OCI-LY3 (cell line): ENCODE data around the gene FZD10.

Experiments
- H2AFZ ChIP-seq: fragments of 200-600, 300-600 bp; shearing (Covaris generic); 2 replicates; pipeline ENCODE4 v1.6.0; 2014; ENCODE audit warnings: antibody characterized with exemption, low read depth, low read length
- H3K27ac ChIP-seq: fragments of 200-600, 300-600 bp; sonication (generic); 2 replicates; pipeline ENCODE4 v1.5.1; 2014; ENCODE audit warnings: mild to moderate bottlenecking, low read length, moderate library complexity, mixed read lengths
- H3K27me3 ChIP-seq: fragments of 200-600, 300-600 bp; sonication (generic); 2 replicates; pipeline ENCODE4 v1.6.1; 2014; ENCODE audit warnings: low read depth, low read length, mixed read lengths
- H3K36me3 ChIP-seq: fragments of 200-600, 300-600 bp; sonication (generic); replicated peaks from 2 replicates; pipeline ENCODE3; 2014; ENCODE audit warnings: low read depth, low read length, mixed read lengths
- H3K4me1 ChIP-seq: fragments of 300-600, 200-600 bp; sonication (generic); 2 replicates; pipeline ENCODE4 v1.6.1; 2014; ENCODE audit warnings: low read length, mixed read lengths
- H3K4me2 ChIP-seq: fragments of 200-600, 300-600 bp; sonication (generic); 2 replicates; pipeline ENCODE4 v1.6.1; 2014; ENCODE audit warnings: low read length, mixed read lengths
- H3K4me3 ChIP-seq: fragments of 300-600, 200-600 bp; sonication (generic); 2 replicates; pipeline ENCODE4 v1.5.1; 2014; ENCODE audit warnings: antibody characterized with exemption, mild to moderate bottlenecking, low read length, moderate library complexity
- H3K79me2 ChIP-seq: fragments of 300-600, 200-600 bp; shearing (Covaris generic); 2 replicates; pipeline ENCODE4 v1.6.1; 2014; ENCODE audit warnings: mild to moderate bottlenecking, low read length, mixed read lengths
- H3K9ac ChIP-seq: fragments of 300-600, 200-600 bp; shearing (Covaris generic); 2 replicates; pipeline ENCODE4 v1.6.0; 2014; ENCODE audit warnings: mild to moderate bottlenecking, low read length, moderate library complexity
- H3K9me3 ChIP-seq: fragments of 200-600, 300-600 bp; shearing (Covaris generic); 2 replicates; pipeline ENCODE4 v1.6.1; 2014; ENCODE audit warnings: low read length, mixed read lengths; ENCODE audit not compliant: insufficient read depth
- H4K20me1 ChIP-seq: fragments of 200-600, 300-600 bp; sonication (generic); 2 replicates; pipeline ENCODE4 v1.6.1; 2016; ENCODE audit warnings: low read length, mixed read lengths; ENCODE audit not compliant: insufficient read depth
- CTCF ChIP-seq: fragments of 200-600, 300-600 bp; sonication (generic); IDR thresholded peaks from 2 replicates; pipeline ENCODE4 v1.5.1; 2014; ENCODE audit warnings: antibody characterized with exemption, low read length, low read depth
- EZH2phosphoT487 ChIP-seq: fragments of 200-600 bp; shearing (Covaris generic); IDR thresholded peaks from 2 replicates; pipeline ENCODE4 v1.6.1; 2018; ENCODE audit warnings: antibody characterized with exemption, mixed run types, low read depth

Gene FZD10

GRCh38 chr12:130198663-130199060, 36.4 kb downstream of the FZD10 start:
- H3K36me3 ChIP-seq = no peaks in the 10 kb centered on the region
- no peaks in the 10 kb centered on the region for H3K27me3 ChIP-seq
- no peaks in the 10 kb centered on the region for H4K20me1 ChIP-seq
- no peaks in the 10 kb centered on the region for H3K4me1 ChIP-seq
- no peak overlapping the region for H3K4me2 ChIP-seq
- no peaks in the 10 kb centered on the region for H3K9me3 ChIP-seq
- no peak overlapping the region for H2AFZ ChIP-seq
- H3K4me3 ChIP-seq = no peak overlapping the region
- no peak for TF ChIP-seq CTCF
- no peak for TF ChIP-seq EZH2phosphoT487
- no peak overlapping the region for H3K27ac ChIP-seq
- no peak overlapping the region for H3K9ac ChIP-seq
- no peaks in the 10 kb centered on the region for H3K79me2 ChIP-seq

- no peak overlapping the region for H3K27ac ChIP-seq
- no peaks in the 10 kb centered on the region for H4K20me1 ChIP-seq
- H3K79me2 ChIP-seq = no peaks in the 10 kb centered on the region
- H3K36me3 ChIP-seq = no peaks in the 10 kb centered on the region
- H3K4me2 ChIP-seq = no peak overlapping the region
- TF ChIP-seq CTCF (no peak), EZH2phosphoT487 (no peak)
- H3K9me3 ChIP-seq = no peaks in the 10 kb centered on the region
- no peak overlapping the region for H2AFZ ChIP-seq
- H3K4me1 ChIP-seq = no peaks in the 10 kb centered on the region
- no peak overlapping the region for H3K4me3 ChIP-seq
- no peak overlapping the region for H3K9ac ChIP-seq
- H3K27me3 ChIP-seq = no peaks in the 10 kb centered on the region
Observed at GRCh38 chr12:130199581-130200390, 37.5 kb downstream of the FZD10 start.

GRCh38 chr12:130200445-130200844, 38.2 kb downstream of the FZD10 start:
- no peaks in the 10 kb centered on the region for H3K4me1 ChIP-seq
- no peaks in the 10 kb centered on the region for H3K79me2 ChIP-seq
- no peak for TF ChIP-seq CTCF
- TF ChIP-seq EZH2phosphoT487 = no peak
- no peak overlapping the region for H3K27ac ChIP-seq
- no peaks in the 10 kb centered on the region for H3K9me3 ChIP-seq
- H3K27me3 ChIP-seq = no peaks in the 10 kb centered on the region
- no peaks in the 10 kb centered on the region for H4K20me1 ChIP-seq
- H3K9ac ChIP-seq = no peak overlapping the region
- H3K4me3 ChIP-seq = no peak overlapping the region
- H3K4me2 ChIP-seq = no peak overlapping the region
- H3K36me3 ChIP-seq = no peaks in the 10 kb centered on the region
- no peak overlapping the region for H2AFZ ChIP-seq

- Histone ChIP-seq H3K9ac (no peak overlapping the region), H3K79me2 (no peaks in the 10 kb centered on the region)
Observed at GRCh38 chr12:130201037-130201436, 38.8 kb downstream of the FZD10 start.

More at GRCh38 chr12:130201037-130201436, 38.8 kb downstream of the FZD10 start:
- no peaks in the 10 kb centered on the region for H3K27me3 ChIP-seq
- no peaks in the 10 kb centered on the region for H3K36me3 ChIP-seq
- H4K20me1 ChIP-seq = no peaks in the 10 kb centered on the region
- H3K4me3 ChIP-seq = no peak overlapping the region
- H2AFZ ChIP-seq = no peak overlapping the region
- no peaks in the 10 kb centered on the region for H3K9me3 ChIP-seq
- H3K4me1 ChIP-seq = no peaks in the 10 kb centered on the region
- no peak overlapping the region for H3K4me2 ChIP-seq
- H3K27ac ChIP-seq = no peak overlapping the region
- no peak for TF ChIP-seq EZH2phosphoT487
